GM12878 (cell line): ENCODE results near the gene SORBS1.

Source experiments
- EGR1 ChIP-seq, 2 experiments: IDR thresholded peaks; 1 replicate in 1 of 2; 2 replicates in 1 of 2; pipeline ENCODE4 v1.6.1; 2011 to 2012; ENCODE audit warnings: low read depth in 2 of 2, low read length in 2 of 2, borderline replicate concordance in 1 of 2, mild to moderate bottlenecking in 1 of 2, moderate library complexity in 1 of 2
- EP300 ChIP-seq, 2 experiments: fragments of 150-350 bp in 1 of 2; IDR thresholded peaks; 2 replicates each; pipeline ENCODE4 v1.6.1; 2011 to 2012; ENCODE audit warnings: low read depth in 2 of 2, low read length in 2 of 2, borderline replicate concordance in 1 of 2, improper control_type of control experiment in 1 of 2, inconsistent platforms in 1 of 2; ENCODE audit not compliant: control insufficient read depth in 1 of 2
- EZH2 ChIP-seq: IDR thresholded peaks from 2 replicates; pipeline ENCODE4 v1.6.1; 2012; ENCODE audit warnings: low read depth, mild to moderate bottlenecking, control low read depth, inconsistent platforms, low read length, borderline replicate concordance; ENCODE audit not compliant: control insufficient read depth
- MTA3 ChIP-seq: IDR thresholded peaks from 2 replicates; pipeline ENCODE4 v1.6.1; 2012; ENCODE audit warnings: low read length, inconsistent platforms, borderline replicate concordance
- MYC ChIP-seq: IDR thresholded peaks from 2 replicates; pipeline ENCODE4 v1.6.1; 2011; ENCODE audit warnings: mild to moderate bottlenecking, low read length, moderate library complexity, inconsistent platforms; ENCODE audit not compliant: insufficient read depth, insufficient replicate concordance, insufficient read length, severe bottlenecking
- PML ChIP-seq: IDR thresholded peaks from 2 replicates; pipeline ENCODE4 v1.6.1; 2012; ENCODE audit warnings: low read length, inconsistent platforms
- POLR2A ChIP-seq: IDR thresholded peaks from 2 replicates; pipeline ENCODE4 v1.6.1; 2011; ENCODE audit warnings: low read depth, mild to moderate bottlenecking, low read length
- RFX5 ChIP-seq: IDR thresholded peaks from 2 replicates; pipeline ENCODE4 v1.6.1; 2011; ENCODE audit warnings: low read depth, low read length, improper control_type of control experiment
- SIN3A ChIP-seq: IDR thresholded peaks from 2 replicates; pipeline ENCODE4 v1.6.1; 2012; ENCODE audit warnings: low read depth, low read length, improper control_type of control experiment
- SMARCA5 ChIP-seq: fragments of 450-650 bp; IDR thresholded peaks from 2 replicates; pipeline ENCODE4 v1.6.1; 2017; ENCODE audit warnings: mild to moderate bottlenecking
- ZNF384 ChIP-seq: IDR thresholded peaks from 2 replicates; pipeline ENCODE4 v1.6.1; 2012; ENCODE audit warnings: low read depth, mild to moderate bottlenecking, low read length, improper control_type of control experiment, borderline replicate concordance
- ZNF622 ChIP-seq: fragments of 450-650 bp; IDR thresholded peaks from 2 replicates; pipeline ENCODE4 v1.6.1; 2017; ENCODE audit warnings: mild to moderate bottlenecking, inconsistent platforms
- TF ChIP-seq, protein P1 (sequence below), 3 experiments: IDR thresholded peaks in 2 of 3; conservative IDR thresholded peaks in 1 of 3; 2 replicates each; pipeline ENCODE4 v1.5.1; 2011; ENCODE audit warnings: low read depth in 3 of 3, low read length in 3 of 3, mild to moderate bottlenecking in 3 of 3, control low read depth in 2 of 3, moderate library complexity in 2 of 3, inconsistent platforms in 1 of 3, mixed read lengths in 1 of 3; ENCODE audit not compliant: control insufficient read depth in 2 of 3, insufficient read depth in 1 of 3; ENCODE audit errors: extremely low read depth in 1 of 3
- TF ChIP-seq, protein P2 (sequence below): IDR thresholded peaks from 2 replicates; pipeline ENCODE4 v1.6.1; 2011; ENCODE audit warnings: borderline replicate concordance, low read depth, mild to moderate bottlenecking, moderate library complexity, mixed read lengths, low read length; ENCODE audit not compliant: insufficient read depth; ENCODE audit errors: extremely low read length

DNA sequence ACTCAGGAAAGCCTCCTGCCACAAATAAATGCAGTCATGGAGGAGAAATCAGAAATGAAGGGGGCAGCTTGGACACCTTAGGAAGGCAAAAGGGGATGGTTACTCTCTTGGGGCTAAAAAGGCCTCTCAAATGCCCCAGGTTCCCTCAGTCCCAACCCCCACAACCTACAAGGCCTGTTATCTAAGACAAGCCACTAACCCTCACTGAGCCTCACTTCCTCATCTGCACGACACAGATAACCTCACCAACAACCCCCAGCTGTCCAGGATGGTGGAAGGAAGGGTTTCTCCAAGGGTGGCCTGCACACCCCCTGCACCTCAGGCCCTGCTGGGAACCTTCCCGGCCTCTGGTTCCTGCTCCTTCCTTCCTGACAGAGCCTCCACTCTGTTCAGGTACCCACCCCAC is 29.2 kb downstream of the SORBS1 start:
- TF ChIP-seq, protein P1, sequence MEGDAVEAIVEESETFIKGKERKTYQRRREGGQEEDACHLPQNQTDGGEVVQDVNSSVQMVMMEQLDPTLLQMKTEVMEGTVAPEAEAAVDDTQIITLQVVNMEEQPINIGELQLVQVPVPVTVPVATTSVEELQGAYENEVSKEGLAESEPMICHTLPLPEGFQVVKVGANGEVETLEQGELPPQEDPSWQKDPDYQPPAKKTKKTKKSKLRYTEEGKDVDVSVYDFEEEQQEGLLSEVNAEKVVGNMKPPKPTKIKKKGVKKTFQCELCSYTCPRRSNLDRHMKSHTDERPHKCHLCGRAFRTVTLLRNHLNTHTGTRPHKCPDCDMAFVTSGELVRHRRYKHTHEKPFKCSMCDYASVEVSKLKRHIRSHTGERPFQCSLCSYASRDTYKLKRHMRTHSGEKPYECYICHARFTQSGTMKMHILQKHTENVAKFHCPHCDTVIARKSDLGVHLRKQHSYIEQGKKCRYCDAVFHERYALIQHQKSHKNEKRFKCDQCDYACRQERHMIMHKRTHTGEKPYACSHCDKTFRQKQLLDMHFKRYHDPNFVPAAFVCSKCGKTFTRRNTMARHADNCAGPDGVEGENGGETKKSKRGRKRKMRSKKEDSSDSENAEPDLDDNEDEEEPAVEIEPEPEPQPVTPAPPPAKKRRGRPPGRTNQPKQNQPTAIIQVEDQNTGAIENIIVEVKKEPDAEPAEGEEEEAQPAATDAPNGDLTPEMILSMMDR (IDR thresholded peaks at IDR 0.05 in 2 of 3, conservative IDR thresholded peaks at IDR 0.05 in 1 of 3; ENCODE audit: control insufficient read depth in 2 of 3, extremely low read depth in 1 of 3, insufficient read depth in 1 of 3, low read depth in 3 of 3, low read length in 3 of 3): no peak
- TF ChIP-seq RFX5 (no peak), MYC (no peak), EGR1 (IDR thresholded peaks at IDR 0.05; ENCODE audit: borderline replicate concordance in 1 of 2, low read depth in 2 of 2, low read length in 2 of 2) (no peak), ZNF622 (no peak), PML (no peak), SIN3A (no peak), MTA3 (no peak), POLR2A (no peak), EZH2 (no peak), ZNF384 (no peak), SMARCA5 (no peak), EP300 (IDR thresholded peaks at IDR 0.05; ENCODE audit: borderline replicate concordance in 1 of 2, control insufficient read depth in 1 of 2, low read depth in 2 of 2, low read length in 2 of 2) (no peak)
- TF ChIP-seq, protein P2, sequence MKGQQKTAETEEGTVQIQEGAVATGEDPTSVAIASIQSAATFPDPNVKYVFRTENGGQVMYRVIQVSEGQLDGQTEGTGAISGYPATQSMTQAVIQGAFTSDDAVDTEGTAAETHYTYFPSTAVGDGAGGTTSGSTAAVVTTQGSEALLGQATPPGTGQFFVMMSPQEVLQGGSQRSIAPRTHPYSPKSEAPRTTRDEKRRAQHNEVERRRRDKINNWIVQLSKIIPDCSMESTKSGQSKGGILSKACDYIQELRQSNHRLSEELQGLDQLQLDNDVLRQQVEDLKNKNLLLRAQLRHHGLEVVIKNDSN: no peak
